ENCODE results near the gene CHKA.

CHKA gene

GRCh38 chr11:68092411-68092810 is 28.8 kb downstream of the CHKA start:
- no peaks in the 10 kb centered on the region for H3K4me1 ChIP-seq (ENCODE audit: insufficient read depth, insufficient read length)
- no peak overlapping the region for H3K9ac ChIP-seq (ENCODE audit: insufficient read length, low read depth)
- no peak overlapping the region for H3K4me3 ChIP-seq (ENCODE audit: insufficient read length, low read depth)
- H3K27me3 ChIP-seq (ENCODE audit: insufficient read depth, insufficient read length): no peaks in the 10 kb centered on the region
- TF ChIP-seq YY1 (IDR thresholded peaks at IDR 0.05; ENCODE audit: insufficient read depth, insufficient read length): no peak
- TF ChIP-seq ZNF274 (IDR thresholded peaks at IDR 0.05; ENCODE audit: low read depth, low read length): no peak
- no peak for TF ChIP-seq SUZ12 (IDR thresholded peaks at IDR 0.05; ENCODE audit: extremely low read depth, insufficient read depth, insufficient read length)
- H3K36me3 ChIP-seq (ENCODE audit: insufficient read depth, insufficient read length, low read length): peaks cover 21% of the 10 kb centered on the region
- no peaks in the 10 kb centered on the region for H3K9me3 ChIP-seq (ENCODE audit: insufficient read depth, low read length)
- DNase-seq (ENCODE audit: low read depth, low spot score): no peak

DNA sequence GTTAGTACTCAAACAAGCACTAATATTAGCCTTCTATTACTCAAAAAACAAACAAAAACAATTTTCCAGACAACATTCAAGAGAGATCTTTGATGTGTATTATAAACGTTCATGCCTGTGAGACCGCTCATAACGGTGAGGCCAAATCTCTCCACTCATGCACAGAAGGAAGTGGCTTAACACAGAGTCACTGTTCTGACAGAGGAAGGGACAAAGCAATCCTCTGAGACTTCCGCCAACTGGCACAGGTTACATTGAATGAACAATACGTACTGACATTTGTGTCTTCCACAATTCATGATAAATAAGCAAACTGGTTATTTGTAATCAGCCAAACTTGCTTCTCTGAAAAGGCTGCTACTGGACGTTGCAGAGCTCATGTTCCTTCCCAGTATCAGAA is 30.5 kb downstream of the CHKA start:
- no peak overlapping the region for H3K9ac ChIP-seq (ENCODE audit: insufficient read length, low read depth)
- peaks cover 15% of the 10 kb centered on the region for H3K36me3 ChIP-seq (ENCODE audit: insufficient read depth, insufficient read length, low read length)
- no peak overlapping the region for H3K4me3 ChIP-seq (ENCODE audit: insufficient read length, low read depth)
- no peaks in the 10 kb centered on the region for H3K27me3 ChIP-seq (ENCODE audit: insufficient read depth, insufficient read length)
- H3K4me1 ChIP-seq (ENCODE audit: insufficient read depth, insufficient read length): no peaks in the 10 kb centered on the region
- no peaks in the 10 kb centered on the region for H3K9me3 ChIP-seq (ENCODE audit: insufficient read depth, low read length)
- TF ChIP-seq YY1 (IDR thresholded peaks at IDR 0.05; ENCODE audit: insufficient read depth, insufficient read length) (no peak), SUZ12 (IDR thresholded peaks at IDR 0.05; ENCODE audit: extremely low read depth, insufficient read depth, insufficient read length) (no peak), ZNF274 (IDR thresholded peaks at IDR 0.05; ENCODE audit: low read depth, low read length) (no peak)
- no peak for DNase-seq (ENCODE audit: low read depth, low spot score)

DNA sequence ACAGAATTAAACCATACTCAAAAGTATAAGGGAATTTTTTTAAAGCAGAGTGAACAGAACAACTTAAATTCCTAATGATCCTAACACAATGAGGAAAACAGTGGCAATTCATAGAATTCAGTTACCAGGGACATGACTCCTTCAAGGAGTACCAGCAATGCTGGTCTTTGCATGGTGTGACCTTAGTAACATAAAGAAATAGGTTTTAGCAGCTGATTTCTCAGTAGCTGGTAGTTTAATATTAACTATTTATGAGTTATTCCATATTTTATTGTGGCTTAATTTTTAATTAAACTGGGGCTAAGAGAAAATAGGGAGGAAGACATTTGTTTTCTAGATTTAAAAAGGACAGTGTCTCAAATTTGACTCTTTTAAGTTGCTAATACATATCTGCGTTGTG is 30.9 kb downstream of the CHKA start:
- H3K9me3 ChIP-seq (ENCODE audit: insufficient read depth, low read length): no peaks in the 10 kb centered on the region
- H3K4me1 ChIP-seq (ENCODE audit: insufficient read depth, insufficient read length): no peaks in the 10 kb centered on the region
- no peak overlapping the region for H3K9ac ChIP-seq (ENCODE audit: insufficient read length, low read depth)
- peaks cover 13% of the 10 kb centered on the region for H3K36me3 ChIP-seq (ENCODE audit: insufficient read depth, insufficient read length, low read length)
- no peak for TF ChIP-seq ZNF274 (IDR thresholded peaks at IDR 0.05; ENCODE audit: low read depth, low read length)
- TF ChIP-seq SUZ12 (IDR thresholded peaks at IDR 0.05; ENCODE audit: extremely low read depth, insufficient read depth, insufficient read length): no peak
- no peak for TF ChIP-seq YY1 (IDR thresholded peaks at IDR 0.05; ENCODE audit: insufficient read depth, insufficient read length)
- no peak for DNase-seq (ENCODE audit: low read depth, low spot score)
- H3K4me3 ChIP-seq (ENCODE audit: insufficient read length, low read depth): no peak overlapping the region
- no peaks in the 10 kb centered on the region for H3K27me3 ChIP-seq (ENCODE audit: insufficient read depth, insufficient read length)

GRCh38 chr11:68089679-68090078 is 31.5 kb downstream of the CHKA start:
- TF ChIP-seq ZNF274 (IDR thresholded peaks at IDR 0.05; ENCODE audit: low read depth, low read length) (no peak), SUZ12 (IDR thresholded peaks at IDR 0.05; ENCODE audit: extremely low read depth, insufficient read depth, insufficient read length) (no peak), YY1 (IDR thresholded peaks at IDR 0.05; ENCODE audit: insufficient read depth, insufficient read length) (no peak)
- Histone ChIP-seq H3K36me3 (ENCODE audit: insufficient read depth, insufficient read length, low read length) (peaks cover 11% of the 10 kb centered on the region), H3K4me3 (ENCODE audit: insufficient read length, low read depth) (no peak overlapping the region), H3K4me1 (ENCODE audit: insufficient read depth, insufficient read length) (no peaks in the 10 kb centered on the region), H3K9me3 (ENCODE audit: insufficient read depth, low read length) (no peaks in the 10 kb centered on the region), H3K27me3 (ENCODE audit: insufficient read depth, insufficient read length) (no peaks in the 10 kb centered on the region), H3K9ac (ENCODE audit: insufficient read length, low read depth) (no peak overlapping the region)
- DNase-seq (ENCODE audit: low read depth, low spot score): no peak

DNA sequence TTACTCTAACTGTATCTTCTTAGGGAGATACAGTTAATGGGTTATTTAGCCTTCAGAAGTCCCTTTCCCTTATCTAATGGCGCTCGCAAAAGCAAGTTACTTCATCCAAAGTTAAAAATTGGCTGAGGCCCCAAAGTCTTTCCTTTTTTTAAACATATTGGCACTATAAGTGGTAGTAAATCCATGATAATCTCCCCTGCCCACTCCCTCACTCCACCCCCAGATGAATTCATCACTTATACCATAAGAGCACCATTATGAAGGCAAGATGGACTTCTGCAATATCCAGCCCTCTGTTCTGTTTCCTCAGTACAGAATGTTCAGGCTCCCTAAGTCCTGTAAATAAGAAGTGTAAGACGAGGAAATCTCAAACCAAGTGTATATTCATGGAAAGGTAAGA is 37.7 kb downstream of the CHKA start:
- Histone ChIP-seq H3K4me1 (ENCODE audit: insufficient read depth, insufficient read length) (no peaks in the 10 kb centered on the region), H3K27me3 (ENCODE audit: insufficient read depth, insufficient read length) (no peaks in the 10 kb centered on the region), H3K9ac (ENCODE audit: insufficient read length, low read depth) (no peak overlapping the region), H3K4me3 (ENCODE audit: insufficient read length, low read depth) (no peak overlapping the region), H3K36me3 (ENCODE audit: insufficient read depth, insufficient read length, low read length) (peaks cover 25% of the 10 kb centered on the region), H3K9me3 (ENCODE audit: insufficient read depth, low read length) (no peaks in the 10 kb centered on the region)
- DNase-seq (ENCODE audit: low read depth, low spot score): no peak
- TF ChIP-seq SUZ12 (IDR thresholded peaks at IDR 0.05; ENCODE audit: extremely low read depth, insufficient read depth, insufficient read length) (no peak), ZNF274 (IDR thresholded peaks at IDR 0.05; ENCODE audit: low read depth, low read length) (no peak)

GRCh38 chr11:68082481-68082880 is 38.7 kb downstream of the CHKA start:
- no peak overlapping the region for H3K4me3 ChIP-seq (ENCODE audit: insufficient read length, low read depth)
- no peak for TF ChIP-seq SUZ12 (IDR thresholded peaks at IDR 0.05; ENCODE audit: extremely low read depth, insufficient read depth, insufficient read length)
- TF ChIP-seq ZNF274 (IDR thresholded peaks at IDR 0.05; ENCODE audit: low read depth, low read length): no peak
- TF ChIP-seq YY1 (IDR thresholded peaks at IDR 0.05; ENCODE audit: insufficient read depth, insufficient read length): no peak
- no peak overlapping the region for H3K9ac ChIP-seq (ENCODE audit: insufficient read length, low read depth)
- no peaks in the 10 kb centered on the region for H3K9me3 ChIP-seq (ENCODE audit: insufficient read depth, low read length)
- H3K36me3 ChIP-seq (ENCODE audit: insufficient read depth, insufficient read length, low read length): peaks cover 32% of the 10 kb centered on the region
- no peak for DNase-seq (ENCODE audit: low read depth, low spot score)
- no peaks in the 10 kb centered on the region for H3K27me3 ChIP-seq (ENCODE audit: insufficient read depth, insufficient read length)
- no peaks in the 10 kb centered on the region for H3K4me1 ChIP-seq (ENCODE audit: insufficient read depth, insufficient read length)

DNA sequence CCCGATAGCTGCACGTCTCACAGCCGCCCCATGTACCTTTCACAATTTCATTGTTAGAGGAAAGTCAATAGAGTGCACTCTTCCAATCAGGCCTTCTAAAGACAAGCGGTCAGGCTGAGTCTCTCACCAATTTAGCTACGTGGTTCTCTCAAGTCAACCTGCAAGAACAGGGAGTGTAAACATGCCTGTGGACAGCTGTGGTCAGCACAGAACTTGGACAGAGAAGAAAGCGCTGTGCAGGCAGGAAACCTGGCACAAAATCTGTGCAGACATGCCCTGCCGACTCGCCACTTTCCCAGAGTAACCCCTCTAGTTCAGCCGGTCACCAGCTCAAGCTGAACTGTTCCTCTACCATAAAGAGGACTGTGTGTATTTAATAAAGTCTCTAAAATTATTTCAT is 39.5 kb downstream of the CHKA start:
- Histone ChIP-seq H3K27me3 (ENCODE audit: insufficient read depth, insufficient read length) (no peaks in the 10 kb centered on the region), H3K4me1 (ENCODE audit: insufficient read depth, insufficient read length) (no peaks in the 10 kb centered on the region), H3K36me3 (ENCODE audit: insufficient read depth, insufficient read length, low read length) (peaks cover 33% of the 10 kb centered on the region)

DNA sequence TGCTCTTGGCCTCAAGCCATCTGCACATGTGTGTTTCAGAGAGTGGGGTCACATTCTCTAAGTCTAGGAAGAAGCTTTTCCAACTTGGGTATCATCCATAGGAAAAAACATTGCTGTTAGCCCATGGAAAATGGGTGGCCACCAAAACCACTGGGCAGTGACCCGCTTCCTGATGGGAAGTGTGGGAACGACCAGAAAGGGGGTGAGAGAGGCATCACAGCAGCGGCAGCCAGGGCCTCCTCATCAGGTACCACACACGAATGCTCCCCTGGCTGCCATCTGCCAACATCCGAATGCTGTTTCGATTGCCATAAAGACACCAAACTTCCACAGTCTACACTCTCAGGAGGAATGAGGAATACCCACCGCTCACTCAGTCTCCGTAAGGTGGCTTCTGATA is 40.3 kb downstream of the CHKA start:
- no peak for DNase-seq (ENCODE audit: low read depth, low spot score)
- Histone ChIP-seq H3K9me3 (ENCODE audit: insufficient read depth, low read length) (no peaks in the 10 kb centered on the region), H3K4me1 (ENCODE audit: insufficient read depth, insufficient read length) (no peaks in the 10 kb centered on the region), H3K4me3 (ENCODE audit: insufficient read length, low read depth) (no peak overlapping the region), H3K9ac (ENCODE audit: insufficient read length, low read depth) (no peak overlapping the region), H3K27me3 (ENCODE audit: insufficient read depth, insufficient read length) (no peaks in the 10 kb centered on the region), H3K36me3 (ENCODE audit: insufficient read depth, insufficient read length, low read length) (peaks cover 36% of the 10 kb centered on the region)
- no peak for TF ChIP-seq YY1 (IDR thresholded peaks at IDR 0.05; ENCODE audit: insufficient read depth, insufficient read length)
- no peak for TF ChIP-seq ZNF274 (IDR thresholded peaks at IDR 0.05; ENCODE audit: low read depth, low read length)
- no peak for TF ChIP-seq SUZ12 (IDR thresholded peaks at IDR 0.05; ENCODE audit: extremely low read depth, insufficient read depth, insufficient read length)

More for the DNA sequence above, 39.5 kb downstream of the CHKA start:
- TF ChIP-seq YY1 (IDR thresholded peaks at IDR 0.05; ENCODE audit: insufficient read depth, insufficient read length): no peak
- no peak for TF ChIP-seq ZNF274 (IDR thresholded peaks at IDR 0.05; ENCODE audit: low read depth, low read length)
- no peak for TF ChIP-seq SUZ12 (IDR thresholded peaks at IDR 0.05; ENCODE audit: extremely low read depth, insufficient read depth, insufficient read length)
- Histone ChIP-seq H3K9ac (ENCODE audit: insufficient read length, low read depth) (no peak overlapping the region), H3K4me3 (ENCODE audit: insufficient read length, low read depth) (no peak overlapping the region), H3K9me3 (ENCODE audit: insufficient read depth, low read length) (no peaks in the 10 kb centered on the region)
- no peak for DNase-seq (ENCODE audit: low read depth, low spot score)
